HG02943 (cell line): ENCODE data around the gene DELE1.
A peak's percentile ranks its signal among the peaks of the same experiment; 100 is the strongest.

Experiments used
- ATAC-seq: cut with Tn5 transposase; IDR thresholded peaks from one replicate; pipeline ENCODE4 v1.9.1; 2021; ENCODE audit warnings: mild to moderate bottlenecking, low read depth, moderate library complexity; ENCODE audit not compliant: unreplicated experiment

The DELE1 gene

GRCh38 chr5:141923448-141924313, at the start of gene DELE1:
Gene DELE1 (plus strand): TSS chr5:141923871. CDS start chr5:141923942, 71 bp downstream.
- peak; percentile 99 for ATAC-seq

DNA sequence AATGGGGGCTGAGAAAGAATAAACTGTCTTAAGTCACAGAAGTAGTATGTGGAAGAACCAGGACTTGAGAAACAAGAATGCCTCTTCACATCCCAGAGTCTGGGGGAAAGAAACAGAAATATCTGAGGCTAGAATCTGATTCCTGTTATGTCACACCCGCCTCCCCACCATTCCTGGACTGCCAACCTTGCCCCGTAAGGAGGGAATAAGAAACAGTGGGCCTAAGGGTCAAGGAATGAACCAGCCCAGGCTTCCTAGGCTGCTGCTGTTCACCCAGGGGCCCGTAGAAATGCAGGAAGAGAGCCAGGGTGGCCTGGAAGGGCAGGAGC, 49.8 kb upstream of the DELE1 start:
- no peak for ATAC-seq

DNA sequence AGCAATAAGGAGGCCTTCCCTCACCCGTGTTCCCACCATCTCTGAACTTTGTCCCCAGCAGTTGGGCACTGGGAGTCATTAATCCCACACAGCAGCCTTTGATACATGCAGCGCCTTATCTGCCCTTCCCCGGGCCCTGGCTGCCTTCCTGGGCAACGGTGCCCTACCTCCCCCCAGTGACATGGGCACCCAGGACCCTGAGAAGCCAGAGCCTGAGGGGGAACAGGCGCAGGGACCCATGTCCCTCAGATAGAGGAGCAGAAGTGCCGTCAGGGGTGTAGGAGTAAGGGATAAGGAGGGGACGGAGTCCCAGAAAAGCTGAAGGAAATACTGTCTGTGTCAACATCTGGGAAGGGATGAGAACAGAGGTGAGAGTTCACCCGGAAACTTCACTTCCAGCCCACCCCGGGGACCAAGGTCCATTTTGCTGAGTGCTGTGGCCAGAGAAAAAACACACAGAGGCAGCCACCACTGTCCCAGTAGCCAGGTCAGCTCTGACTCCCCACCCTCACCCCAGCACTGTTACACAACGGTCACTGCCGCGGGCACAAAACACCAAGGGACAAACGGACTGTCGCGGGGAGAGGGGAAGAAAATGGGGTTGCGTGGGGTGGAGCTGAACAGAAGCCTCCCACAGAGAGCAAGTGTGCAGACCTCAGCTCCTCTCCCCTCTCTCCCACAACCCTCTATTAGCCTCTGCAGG, 49.3 kb upstream of the DELE1 start:
- no peak for ATAC-seq

DNA sequence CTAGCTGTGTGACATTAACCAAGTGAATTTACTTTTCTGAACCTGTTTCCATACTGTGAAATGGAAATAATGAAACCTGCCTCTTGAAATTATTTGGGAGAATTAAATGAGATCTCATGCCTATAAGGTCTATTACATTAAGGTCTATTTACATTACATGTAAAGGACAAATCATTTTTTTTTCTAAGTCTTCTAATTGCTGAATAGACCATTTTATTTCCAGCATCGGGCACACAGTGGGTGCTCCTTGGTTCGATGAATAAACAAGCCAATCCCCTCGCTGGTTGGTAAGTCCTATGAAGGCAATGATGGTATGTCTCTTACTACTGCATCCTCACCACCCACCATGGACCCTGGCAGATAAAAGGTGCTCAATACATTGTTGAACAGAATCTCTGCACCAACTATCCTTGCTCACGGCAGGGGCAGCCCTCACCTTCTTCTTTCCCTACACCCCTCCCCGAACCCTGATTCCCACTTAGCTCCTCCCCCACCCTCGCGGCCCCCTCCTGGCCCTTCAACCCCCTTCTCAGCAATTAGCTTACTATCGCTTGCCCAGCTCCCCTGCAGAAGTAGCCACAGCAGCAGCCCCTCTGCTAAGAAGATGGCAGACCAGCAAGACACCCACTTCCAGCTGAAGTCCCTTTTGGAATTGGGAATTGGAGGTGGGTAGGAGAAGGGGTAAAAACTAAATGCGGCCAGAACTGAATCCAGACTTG, 48.5 kb upstream of the DELE1 start:
- no peak for ATAC-seq

DNA sequence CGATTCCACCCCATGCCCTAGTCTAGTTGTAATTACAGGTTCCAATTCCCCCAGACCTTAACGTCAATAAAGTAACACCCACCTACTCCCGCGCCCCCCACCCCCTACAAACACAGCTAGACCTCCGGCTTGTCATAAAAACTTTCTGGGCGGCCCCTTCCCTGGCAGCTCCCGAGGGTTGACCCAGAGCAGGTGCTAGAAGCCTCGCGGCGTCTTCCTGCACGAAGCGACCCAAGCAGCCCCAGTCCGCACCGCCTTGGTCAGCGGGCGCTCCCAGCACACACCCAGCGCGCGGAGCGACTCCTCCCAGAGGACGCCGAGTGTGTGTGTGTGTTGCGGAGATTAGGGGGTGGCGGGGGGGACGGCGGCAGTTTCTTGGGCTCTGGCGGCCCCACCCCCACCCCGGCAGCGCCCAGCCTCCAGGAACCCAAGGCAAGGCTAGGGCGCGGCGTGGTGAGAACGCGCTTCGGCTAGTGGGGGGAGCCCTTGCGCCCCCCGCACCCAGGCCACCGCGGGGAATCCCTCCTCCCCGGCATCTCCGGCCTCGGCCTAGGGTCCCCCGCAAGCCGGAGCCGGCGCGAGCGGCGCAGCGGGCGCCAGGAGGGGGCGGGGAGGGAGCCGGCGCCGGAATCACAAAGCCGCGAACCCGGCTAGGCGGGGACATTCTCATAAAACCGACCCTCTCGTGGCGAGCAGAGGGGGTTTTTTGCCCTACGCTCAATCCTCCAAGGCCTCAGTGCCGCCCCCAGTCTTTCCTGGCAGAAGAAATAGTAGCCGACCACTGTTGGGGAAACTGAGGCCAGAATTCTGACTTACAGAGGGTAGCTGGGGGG, 47.7 kb upstream of the DELE1 start:
- ATAC-seq = no peak

GRCh38 chr5:141876628-141877355, 46.9 kb upstream of the DELE1 start:
- ATAC-seq = no peak

- ATAC-seq = no peak
Observed at GRCh38 chr5:141877356-141878185, 46.1 kb upstream of the DELE1 start.

DNA sequence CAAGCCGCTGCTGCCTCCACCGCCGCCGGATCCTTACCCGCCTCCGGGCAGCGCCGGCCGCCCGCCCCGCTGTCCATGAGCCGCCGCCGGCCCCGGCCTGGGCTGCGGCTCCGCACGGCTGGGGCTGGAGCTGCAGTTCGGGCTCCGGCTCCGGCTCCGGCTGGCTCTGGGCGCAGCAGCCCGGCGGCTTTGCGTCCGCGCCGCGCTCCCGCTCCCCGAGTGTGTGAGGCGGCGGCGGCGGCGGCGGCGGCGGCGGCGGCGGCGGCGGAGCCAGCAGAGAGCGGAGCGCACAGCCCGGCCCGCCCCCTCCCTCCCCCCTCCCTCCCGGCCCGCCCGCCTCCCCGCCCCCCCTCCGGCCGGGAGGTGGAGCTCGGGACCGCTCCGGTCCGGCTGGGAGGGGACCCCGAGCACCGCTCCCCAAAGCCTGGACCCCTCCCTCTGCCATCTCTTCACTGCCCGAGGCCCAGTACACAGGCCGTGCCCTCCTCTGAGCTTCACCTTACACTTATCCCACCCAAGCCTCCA, 45.4 kb upstream of the DELE1 start, which contains the start of gene PCDH1:
PCDH1 (minus strand) TSS at position 225 of the 525 bp plus-strand sequence; CDS start at position 77, 148 bp downstream.
- ATAC-seq = no peak

DNA sequence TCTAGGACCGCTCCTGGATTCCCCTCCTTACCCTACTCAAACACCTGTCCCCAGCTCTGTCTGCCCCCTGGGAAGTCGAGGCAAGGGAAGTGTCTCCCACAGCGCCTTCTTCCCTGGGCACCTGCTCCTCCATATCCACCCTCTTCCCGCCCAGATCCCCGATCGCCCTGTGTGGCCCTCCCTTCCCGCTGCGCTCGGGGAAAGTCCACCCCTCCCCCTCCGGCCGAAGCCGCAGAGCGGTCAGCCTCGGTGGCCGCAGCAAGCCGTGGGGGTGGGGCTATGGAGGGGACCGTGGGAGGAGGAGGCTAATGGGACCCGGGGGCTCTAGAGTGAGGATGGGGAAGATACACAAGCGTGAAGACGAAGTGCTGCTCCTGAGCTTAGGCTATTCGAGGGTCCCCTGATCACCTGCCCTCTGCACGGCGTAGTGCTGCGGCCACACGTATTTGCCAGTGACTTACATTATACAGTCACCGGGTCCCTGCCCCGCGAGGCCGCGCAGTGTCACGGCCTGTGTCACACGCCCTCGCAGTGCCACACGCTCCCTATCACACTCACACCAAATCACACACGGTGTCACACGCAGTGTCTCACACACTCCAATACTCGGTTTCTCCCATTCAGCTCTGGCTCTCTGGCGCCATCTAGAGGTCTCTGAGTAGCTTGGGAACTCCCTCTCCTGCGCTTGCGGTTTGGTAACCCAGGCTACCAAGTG, 44.8 kb upstream of the DELE1 start:
- peak; percentile 87 for ATAC-seq

- no peak for ATAC-seq
Observed at GRCh38 chr5:141879426-141879759, 44.3 kb upstream of the DELE1 start.

- ATAC-seq = no peak
Observed at GRCh38 chr5:141879941-141880738, 43.5 kb upstream of the DELE1 start.

- ATAC-seq = no peak
Observed at GRCh38 chr5:141880961-141881801, 42.5 kb upstream of the DELE1 start.

GRCh38 chr5:141881886-141882285, 41.8 kb upstream of the DELE1 start:
- no peak for ATAC-seq

DNA sequence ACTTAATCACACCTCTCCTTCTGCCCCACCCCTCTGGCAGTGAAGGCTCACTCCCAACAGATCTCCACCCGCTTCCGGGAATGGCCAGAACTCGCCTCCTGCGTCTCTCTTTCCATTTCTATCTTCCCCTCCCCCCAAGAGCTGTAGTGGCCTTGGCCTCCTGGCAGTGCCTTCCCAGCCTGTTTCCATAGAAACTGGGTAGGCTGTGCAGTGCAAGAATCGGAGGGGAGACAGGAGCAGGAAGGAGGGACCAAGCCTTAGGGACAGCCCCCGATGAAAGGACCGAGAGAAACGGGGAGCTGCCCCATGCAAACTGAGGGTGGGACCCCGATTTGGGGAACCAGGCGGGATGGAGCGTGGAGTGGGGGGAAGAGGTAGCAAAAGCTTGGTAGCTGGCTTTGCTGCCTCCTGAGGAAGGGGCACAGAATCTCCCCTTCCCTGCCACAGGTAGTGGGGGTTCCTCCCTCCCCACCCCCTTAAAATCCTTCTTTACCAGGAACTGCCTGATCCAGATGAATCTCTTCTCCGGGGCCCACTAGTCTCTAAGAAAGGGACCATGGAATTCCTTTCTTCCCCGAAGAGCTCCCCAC, 41.0 kb upstream of the DELE1 start:
- ATAC-seq = no peak

DNA sequence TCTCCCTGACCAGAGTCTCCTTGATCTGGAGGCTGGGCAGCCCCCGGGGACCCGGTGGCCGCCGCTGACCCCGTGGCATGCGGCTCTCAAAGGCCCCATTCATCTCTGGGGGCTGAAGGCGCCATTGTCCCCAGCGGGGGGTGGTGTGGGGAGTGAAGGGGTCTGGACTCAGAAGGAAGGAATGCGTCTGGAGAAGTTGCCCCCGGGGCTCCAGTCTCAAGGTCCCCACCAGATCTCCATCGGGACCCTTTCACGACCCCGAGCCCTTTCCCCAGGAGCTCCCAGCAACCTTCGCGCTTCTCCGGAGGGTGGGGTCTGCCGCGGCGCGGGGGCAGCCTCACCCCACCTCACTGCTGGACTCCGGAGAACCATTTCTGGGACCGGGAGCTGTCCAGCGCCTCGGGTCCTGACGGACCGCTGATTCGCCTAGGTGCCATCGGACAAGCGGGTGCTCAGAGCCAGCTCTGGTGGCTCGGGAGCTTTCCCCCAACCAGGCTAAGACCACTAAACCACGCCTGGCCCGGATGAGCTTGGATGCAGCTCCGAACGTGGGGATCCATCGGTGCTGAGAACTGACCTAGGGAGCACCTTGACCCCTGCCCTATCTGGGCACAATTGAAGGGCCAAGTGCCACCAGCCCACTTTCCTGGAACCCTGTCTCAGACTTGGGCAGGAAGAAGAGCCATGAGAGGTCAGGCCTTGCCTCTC, 40.3 kb upstream of the DELE1 start:
- no peak for ATAC-seq
